Measurements from ENCODE around the gene ADAMTS8.

ADAMTS8 gene

DNA sequence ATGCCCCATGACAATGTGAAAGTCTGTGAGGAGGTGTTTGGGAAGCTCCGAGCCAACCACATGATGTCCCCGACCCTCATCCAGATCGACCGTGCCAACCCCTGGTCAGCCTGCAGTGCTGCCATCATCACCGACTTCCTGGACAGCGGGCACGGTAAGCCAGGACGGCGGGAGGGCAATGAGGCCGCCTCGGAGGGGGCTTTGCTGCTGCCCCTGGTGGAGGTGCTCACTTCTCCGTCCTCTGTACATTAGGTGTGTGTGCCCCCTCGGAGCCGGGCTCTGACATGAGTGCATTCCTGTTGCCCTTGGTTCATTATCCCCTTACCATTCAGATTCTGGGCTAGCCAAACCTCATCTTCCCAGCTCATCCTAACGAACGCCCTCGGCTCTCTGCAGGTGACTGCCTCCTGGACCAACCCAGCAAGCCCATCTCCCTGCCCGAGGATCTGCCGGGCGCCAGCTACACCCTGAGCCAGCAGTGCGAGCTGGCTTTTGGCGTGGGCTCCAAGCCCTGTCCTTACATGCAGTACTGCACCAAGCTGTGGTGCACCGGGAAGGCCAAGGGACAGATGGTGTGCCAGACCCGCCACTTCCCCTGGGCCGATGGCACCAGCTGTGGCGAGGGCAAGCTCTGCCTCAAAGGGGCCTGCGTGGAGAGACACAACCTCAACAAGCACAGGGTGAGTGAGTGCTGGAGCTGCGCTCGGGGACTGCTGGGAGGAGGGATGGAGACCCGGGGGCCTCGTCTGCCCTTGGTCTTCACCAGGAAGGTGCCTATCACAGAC, 33.9 kb upstream of the ADAMTS8 start:
- no peak for DNase-seq

- no peak for DNase-seq
Measured at GRCh38 chr11:130459521-130459920, 31.1 kb upstream of the ADAMTS8 start.

GRCh38 chr11:130458410-130458729, 30.0 kb upstream of the ADAMTS8 start:
- DNase-seq = no peak

DNA sequence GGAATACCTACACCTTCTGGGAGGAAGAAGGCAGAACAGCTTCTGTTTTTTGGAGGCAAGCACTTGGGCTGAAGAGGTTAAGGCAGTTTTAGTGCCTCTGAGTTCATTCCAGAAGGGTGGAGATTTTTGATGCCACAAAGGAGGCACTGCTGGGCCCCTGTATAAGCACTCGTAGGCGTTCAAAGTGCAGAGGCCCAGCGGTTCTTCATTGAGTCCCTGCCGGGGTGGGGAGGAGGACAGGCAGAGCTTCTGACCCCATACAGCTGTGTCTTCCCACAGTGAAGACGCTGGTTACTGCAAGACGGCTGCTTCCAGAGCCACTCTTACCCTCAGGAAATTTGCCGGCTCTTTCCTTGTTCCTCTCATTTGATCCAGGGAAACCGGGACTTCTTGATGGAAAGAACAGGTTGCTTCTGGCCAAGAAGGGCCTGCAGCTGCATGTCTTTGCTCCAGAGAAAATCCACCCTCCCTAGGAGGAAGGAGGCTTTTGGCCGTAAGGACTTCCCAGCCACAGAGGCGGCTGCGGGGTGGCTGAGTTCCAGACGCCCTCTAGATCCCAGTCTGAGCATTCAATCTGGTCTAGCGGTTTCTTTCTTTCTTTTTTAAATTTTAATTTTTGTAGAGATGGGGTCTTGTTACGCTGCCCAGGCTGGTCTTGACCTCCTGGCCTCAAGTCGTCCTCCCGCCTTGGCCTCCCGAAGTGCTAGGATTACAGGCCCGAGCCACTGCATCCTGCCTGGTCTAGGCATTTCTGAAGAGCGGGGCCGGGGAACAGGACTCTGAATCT, 29.4 kb upstream of the ADAMTS8 start:
- no peak for DNase-seq

GRCh38 chr11:130456286-130456685, 27.9 kb upstream of the ADAMTS8 start:
- DNase-seq = no peak

GRCh38 chr11:130455483-130456127, 27.2 kb upstream of the ADAMTS8 start:
- no peak for DNase-seq

DNA sequence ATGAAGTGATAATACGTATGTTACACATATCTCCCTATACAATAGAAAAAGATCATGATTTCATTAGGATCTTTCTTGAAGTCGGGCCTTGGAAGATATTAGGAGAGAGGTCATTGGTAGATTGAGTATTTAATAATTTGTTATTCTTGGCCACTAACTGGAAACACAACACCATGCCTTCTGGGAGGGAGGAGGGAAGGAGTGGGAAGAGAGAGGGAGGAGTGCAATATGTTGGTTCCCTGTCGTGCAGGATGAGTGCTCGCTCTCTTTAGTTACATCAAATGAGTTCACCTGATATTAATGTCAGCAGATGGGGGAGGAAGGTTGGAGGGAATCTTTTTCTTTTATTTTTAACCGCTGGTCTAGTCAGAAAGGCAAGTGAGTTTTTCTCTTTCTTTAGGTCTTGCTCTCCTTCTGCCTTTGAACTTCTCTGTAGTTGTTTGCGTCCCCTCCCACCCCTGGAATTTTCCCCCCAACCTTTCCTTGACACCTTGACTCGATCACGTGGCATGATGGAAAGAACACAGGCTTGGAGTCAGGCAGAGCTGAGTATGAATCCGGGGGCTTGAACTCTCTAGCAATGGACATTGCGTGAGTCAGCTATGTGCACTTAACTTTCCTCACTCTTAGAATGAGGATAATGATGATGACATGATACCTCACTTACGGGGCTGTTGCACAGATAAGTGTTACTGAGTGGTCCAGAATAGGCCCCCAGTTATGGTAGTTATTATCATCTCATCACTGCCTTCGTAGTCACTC, 26.3 kb upstream of the ADAMTS8 start:
- no peak for DNase-seq

GRCh38 chr11:130452940-130453339, 24.5 kb upstream of the ADAMTS8 start:
- DNase-seq = no peak

DNA sequence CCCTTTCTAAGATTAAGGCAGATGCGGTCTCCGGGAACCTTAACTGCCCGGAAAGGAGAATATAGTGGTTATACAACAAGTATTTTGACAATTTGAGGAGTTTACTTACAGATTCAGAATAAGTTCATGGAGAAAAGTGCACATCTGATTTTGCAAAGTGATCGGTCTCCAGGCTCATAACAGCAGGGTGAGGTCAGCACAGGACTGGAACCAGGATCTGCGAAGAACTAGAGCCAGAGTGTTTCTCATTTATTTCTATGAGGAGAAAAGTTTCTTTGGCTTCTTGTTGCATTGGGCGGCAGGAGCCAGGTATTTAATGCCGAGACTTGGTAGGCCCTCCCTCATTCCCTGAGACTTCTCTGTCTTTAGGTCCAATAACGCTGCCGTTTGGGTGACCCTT, 23.8 kb upstream of the ADAMTS8 start:
- DNase-seq = no peak

GRCh38 chr11:130451231-130452019, 23.0 kb upstream of the ADAMTS8 start:
- no peak for DNase-seq

DNA sequence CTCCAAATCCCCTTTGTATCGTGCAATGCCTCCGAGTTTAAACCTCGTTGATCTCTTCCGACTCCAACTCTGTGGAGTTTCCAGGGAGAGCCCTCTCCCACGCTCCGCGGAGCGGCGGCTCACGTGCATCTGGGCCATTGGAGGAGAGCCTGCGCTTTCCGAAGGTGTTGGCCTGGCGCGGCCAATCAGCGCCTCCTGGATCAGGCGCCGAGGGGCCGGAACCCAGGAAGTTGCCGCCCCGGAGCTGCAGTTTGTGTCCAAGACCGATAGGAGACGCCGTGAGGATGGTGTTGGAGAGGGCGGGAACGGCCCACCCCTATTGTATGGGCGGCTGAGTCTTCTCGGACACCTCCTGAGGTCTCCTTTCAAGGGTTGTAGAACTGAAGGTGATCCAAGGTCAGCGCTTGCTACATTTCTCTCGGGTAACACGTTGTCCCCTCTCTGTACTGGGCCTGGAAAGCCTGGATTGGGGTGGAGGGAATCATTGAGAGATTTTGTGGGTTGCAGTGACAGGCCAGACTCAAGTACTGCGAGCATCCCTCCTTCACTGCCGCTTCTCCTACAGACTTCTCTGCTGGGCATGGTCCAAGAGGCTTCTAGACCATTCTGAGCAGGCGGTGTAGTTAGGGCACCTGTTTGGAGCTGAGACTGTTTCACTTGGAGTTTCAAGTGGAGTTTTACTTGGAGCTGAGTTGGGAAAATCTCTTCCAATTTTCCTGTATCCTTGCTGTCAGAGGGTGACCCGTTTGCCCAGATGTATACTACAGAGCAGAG, 21.8 kb upstream of the ADAMTS8 start:
- DNase-seq = no peak

DNA sequence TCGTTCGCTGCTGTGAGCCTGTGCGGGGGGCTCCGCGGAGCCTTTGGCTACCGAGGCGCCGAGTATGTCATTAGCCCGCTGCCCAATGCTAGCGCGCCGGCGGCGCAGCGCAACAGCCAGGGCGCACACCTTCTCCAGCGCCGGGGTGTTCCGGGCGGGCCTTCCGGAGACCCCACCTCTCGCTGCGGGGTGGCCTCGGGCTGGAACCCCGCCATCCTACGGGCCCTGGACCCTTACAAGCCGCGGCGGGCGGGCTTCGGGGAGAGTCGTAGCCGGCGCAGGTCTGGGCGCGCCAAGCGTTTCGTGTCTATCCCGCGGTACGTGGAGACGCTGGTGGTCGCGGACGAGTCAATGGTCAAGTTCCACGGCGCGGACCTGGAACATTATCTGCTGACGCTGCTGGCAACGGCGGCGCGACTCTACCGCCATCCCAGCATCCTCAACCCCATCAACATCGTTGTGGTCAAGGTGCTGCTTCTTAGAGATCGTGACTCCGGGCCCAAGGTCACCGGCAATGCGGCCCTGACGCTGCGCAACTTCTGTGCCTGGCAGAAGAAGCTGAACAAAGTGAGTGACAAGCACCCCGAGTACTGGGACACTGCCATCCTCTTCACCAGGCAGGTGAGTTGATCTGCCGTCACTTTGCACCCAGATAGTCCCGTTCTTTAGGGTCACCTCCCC, 21.0 kb upstream of the ADAMTS8 start:
- no peak for DNase-seq

GRCh38 chr11:130448416-130449309, 20.3 kb upstream of the ADAMTS8 start, which contains the start of gene ADAMTS15:
ADAMTS15 (plus strand) TSS chr11:130448645; CDS start chr11:130448974, 329 bp downstream.
- DNase-seq = no peak

GRCh38 chr11:130448039-130448415, 19.6 kb upstream of the ADAMTS8 start:
- DNase-seq = no peak

DNA sequence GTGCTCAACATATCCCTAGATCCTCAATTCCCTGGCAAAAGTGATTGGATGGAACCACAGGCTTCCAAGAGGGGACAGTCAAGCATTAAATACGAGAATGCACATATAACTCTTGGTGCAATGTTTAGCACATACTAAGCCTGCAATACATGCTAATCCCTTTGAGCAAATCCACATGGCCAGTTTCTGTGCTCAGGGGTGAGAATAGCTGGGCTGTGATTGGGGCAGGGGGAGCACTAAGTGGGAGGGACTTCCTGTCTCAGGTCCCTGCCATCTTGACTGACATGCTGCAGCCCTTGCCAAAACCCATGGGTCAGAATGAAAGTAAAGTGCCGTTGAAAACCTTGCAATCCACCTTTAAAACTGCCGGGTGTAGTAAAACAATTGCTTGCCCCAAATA, 17.4 kb upstream of the ADAMTS8 start:
- no peak for DNase-seq

- DNase-seq = no peak
Measured at GRCh38 chr11:130442737-130443136, 14.3 kb upstream of the ADAMTS8 start.

GRCh38 chr11:130441719-130442118, 13.3 kb upstream of the ADAMTS8 start:
- DNase-seq = no peak

- DNase-seq = no peak
Measured at GRCh38 chr11:130439876-130440275, 11.5 kb upstream of the ADAMTS8 start.

DNA sequence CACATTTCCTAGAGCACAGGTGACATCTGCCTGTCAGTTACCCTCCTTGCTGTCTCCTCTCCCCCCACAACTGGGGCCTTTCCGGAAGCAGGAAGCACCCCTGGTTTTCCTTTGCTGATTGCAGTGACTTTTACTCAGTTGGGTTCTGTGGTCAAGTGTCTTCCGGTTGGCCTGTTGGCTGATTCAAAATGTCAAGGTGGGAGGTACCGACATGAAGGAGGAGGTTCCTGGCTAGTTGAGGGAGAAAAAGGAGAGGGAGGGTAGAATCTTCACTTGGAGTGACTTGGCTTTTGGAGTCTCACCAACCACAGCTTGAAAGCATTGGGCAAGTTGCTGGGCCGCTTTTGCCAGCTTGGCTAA, 10.7 kb upstream of the ADAMTS8 start:
- no peak for DNase-seq
